GM18526 (cell line): Measurements from ENCODE around the gene KCNQ1.

Experiments used
- POLR2A ChIP-seq: IDR thresholded peaks from 3 replicates; pipeline ENCODE4 v1.6.1; 2011; ENCODE audit not compliant: insufficient read length; ENCODE audit errors: extremely low read depth

The KCNQ1 gene

GRCh38 chr11:2477936-2478335 is 33.1 kb downstream of the KCNQ1 start:
- TF ChIP-seq POLR2A: no peak

- no peak for TF ChIP-seq POLR2A
Observed at GRCh38 chr11:2480874-2481220, 36.0 kb downstream of the KCNQ1 start.

- TF ChIP-seq POLR2A: no peak
Observed at GRCh38 chr11:2481253-2481652, 36.4 kb downstream of the KCNQ1 start.

- TF ChIP-seq POLR2A: no peak
Observed at GRCh38 chr11:2482204-2482603, 37.4 kb downstream of the KCNQ1 start.

- TF ChIP-seq POLR2A: no peak
Observed at GRCh38 chr11:2482745-2483144, 37.9 kb downstream of the KCNQ1 start.

GRCh38 chr11:2483426-2483825 is 38.6 kb downstream of the KCNQ1 start:
- TF ChIP-seq POLR2A: no peak

- TF ChIP-seq POLR2A: no peak
Observed at GRCh38 chr11:2484576-2485125, 39.8 kb downstream of the KCNQ1 start.

GRCh38 chr11:2488004-2488403 is 43.2 kb downstream of the KCNQ1 start:
- no peak for TF ChIP-seq POLR2A

- no peak for TF ChIP-seq POLR2A
Observed at GRCh38 chr11:2489083-2489482, 44.3 kb downstream of the KCNQ1 start.

- TF ChIP-seq POLR2A: no peak
Observed at GRCh38 chr11:2498750-2499149, 53.9 kb downstream of the KCNQ1 start.

- no peak for TF ChIP-seq POLR2A
Observed at GRCh38 chr11:2507212-2507901, 62.5 kb downstream of the KCNQ1 start.

- no peak for TF ChIP-seq POLR2A
Observed at GRCh38 chr11:2507945-2508749, 63.3 kb downstream of the KCNQ1 start.

GRCh38 chr11:2508793-2509192 is 64.0 kb downstream of the KCNQ1 start:
- no peak for TF ChIP-seq POLR2A

GRCh38 chr11:2509481-2510001 is 64.7 kb downstream of the KCNQ1 start:
- no peak for TF ChIP-seq POLR2A

- no peak for TF ChIP-seq POLR2A
Observed at GRCh38 chr11:2510626-2511402, 66.0 kb downstream of the KCNQ1 start.
